ENCODE measurements around the gene MUC5B. TPM values are rescaled to one million over a fixed set of nuclear protein-coding genes. Genes with fewer than 3 reads are reported as not detected.
"Not testable (repeated sequence)": the region's sequence is repeated elsewhere in the genome, so short reads cannot be mapped to it uniquely, and the experiment has no call there.

MUC5B gene
- total and polyA plus RNA-seq, 9 donors: 0.01 to 0.33 (median 0.04) TPM; not detected in 2

DNA sequence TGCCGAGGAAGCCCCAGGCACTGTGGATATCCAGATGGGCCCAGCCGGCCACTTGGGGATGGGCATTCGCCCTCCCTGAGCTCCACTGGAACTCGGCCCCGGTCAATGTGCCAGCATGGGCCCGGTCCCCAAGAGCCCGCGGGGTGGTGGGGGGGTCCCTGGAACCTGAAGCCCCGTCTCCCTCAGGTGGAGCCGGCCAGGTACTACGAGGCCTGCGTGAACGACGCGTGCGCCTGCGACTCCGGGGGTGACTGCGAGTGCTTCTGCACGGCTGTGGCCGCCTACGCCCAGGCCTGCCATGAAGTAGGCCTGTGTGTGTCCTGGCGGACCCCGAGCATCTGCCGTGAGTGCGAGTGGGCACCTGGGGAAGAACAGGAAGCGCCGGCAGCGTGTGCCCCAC is 44.0 kb upstream of the MUC5B start:
- H3K4me1 ChIP-seq (ENCODE audit: control insufficient read depth, insufficient read depth, low read length): no peaks in the 10 kb centered on the region
- H3K4me3 ChIP-seq (ENCODE audit: low read length): no peak overlapping the region
- no peaks in the 10 kb centered on the region for H3K27me3 ChIP-seq (ENCODE audit: control insufficient read depth, insufficient read depth, low read length)
- no peak for DNase-seq
- H3K9me3 ChIP-seq (replicated peaks; ENCODE audit: control insufficient read depth, low read depth, low read length): peaks cover 7% of the 10 kb centered on the region
- no peak overlapping the region for H3K27ac ChIP-seq (ENCODE audit: low read length)
- no peaks in the 10 kb centered on the region for H3K36me3 ChIP-seq (ENCODE audit: control insufficient read depth, insufficient read depth, low read length)
- WGBS (ENCODE audit: insufficient coverage): 83% methylated on average over 29 of the region's 29 CpGs

DNA sequence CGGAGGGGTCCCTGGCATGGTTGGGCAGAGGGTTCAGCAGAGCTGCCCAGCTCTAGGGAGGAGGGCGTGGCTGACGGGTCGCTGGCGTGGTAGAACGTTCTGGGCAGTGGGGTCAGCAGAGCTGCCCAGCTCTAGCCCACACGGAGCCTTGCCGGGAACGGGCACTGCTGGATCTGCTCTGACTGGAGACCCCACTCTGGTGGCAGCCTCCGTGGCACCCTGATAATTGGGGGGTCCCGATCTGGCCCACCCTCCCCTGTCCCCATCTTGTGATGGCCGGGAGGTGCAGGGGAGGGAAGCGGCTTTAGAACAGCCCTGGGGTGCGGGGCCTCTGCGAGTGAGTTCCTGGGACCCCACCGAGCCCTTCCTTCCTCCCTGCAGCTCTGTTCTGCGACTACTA is 43.2 kb upstream of the MUC5B start:
- Histone ChIP-seq H3K27ac (ENCODE audit: low read length) (no peak overlapping the region), H3K4me3 (ENCODE audit: low read length) (no peak overlapping the region), H3K27me3 (ENCODE audit: control insufficient read depth, insufficient read depth, low read length) (no peaks in the 10 kb centered on the region), H3K4me1 (ENCODE audit: control insufficient read depth, insufficient read depth, low read length) (no peaks in the 10 kb centered on the region), H3K9me3 (replicated peaks; ENCODE audit: control insufficient read depth, low read depth, low read length) (peaks cover under 1% of the 10 kb centered on the region), H3K36me3 (ENCODE audit: control insufficient read depth, insufficient read depth, low read length) (no peaks in the 10 kb centered on the region)
- WGBS (ENCODE audit: insufficient coverage): 84% methylated on average over 14 of the region's 17 CpGs
- no peak for DNase-seq

- Histone ChIP-seq H3K4me3 (ENCODE audit: low read length) (no peak overlapping the region), H3K4me1 (ENCODE audit: control insufficient read depth, insufficient read depth, low read length) (no peaks in the 10 kb centered on the region), H3K36me3 (ENCODE audit: control insufficient read depth, insufficient read depth, low read length) (no peaks in the 10 kb centered on the region), H3K9me3 (replicated peaks; ENCODE audit: control insufficient read depth, low read depth, low read length) (no peaks in the 10 kb centered on the region), H3K27ac (ENCODE audit: low read length) (no peak overlapping the region), H3K27me3 (ENCODE audit: control insufficient read depth, insufficient read depth, low read length) (no peaks in the 10 kb centered on the region)
- DNase-seq: no peak
- 73% methylated on average over 13 of the region's 15 CpGs for WGBS (ENCODE audit: insufficient coverage)
These were observed 42.7 kb upstream of the MUC5B start for GRCh38 chr11:1180171-1180570.

GRCh38 chr11:1180947-1181391 is 41.9 kb upstream of the MUC5B start:
- H3K36me3 ChIP-seq (ENCODE audit: control insufficient read depth, insufficient read depth, low read length): no peaks in the 10 kb centered on the region
- H3K27me3 ChIP-seq (ENCODE audit: control insufficient read depth, insufficient read depth, low read length): no peaks in the 10 kb centered on the region
- H3K4me3 ChIP-seq (ENCODE audit: low read length): no peak overlapping the region
- no peak for DNase-seq
- no peak overlapping the region for H3K27ac ChIP-seq (ENCODE audit: low read length)
- peaks cover 2% of the 10 kb centered on the region for H3K9me3 ChIP-seq (replicated peaks; ENCODE audit: control insufficient read depth, low read depth, low read length)
- 86% methylated on average over 20 of the region's 29 CpGs for WGBS (ENCODE audit: insufficient coverage)
- H3K4me1 ChIP-seq (ENCODE audit: control insufficient read depth, insufficient read depth, low read length): no peaks in the 10 kb centered on the region

DNA sequence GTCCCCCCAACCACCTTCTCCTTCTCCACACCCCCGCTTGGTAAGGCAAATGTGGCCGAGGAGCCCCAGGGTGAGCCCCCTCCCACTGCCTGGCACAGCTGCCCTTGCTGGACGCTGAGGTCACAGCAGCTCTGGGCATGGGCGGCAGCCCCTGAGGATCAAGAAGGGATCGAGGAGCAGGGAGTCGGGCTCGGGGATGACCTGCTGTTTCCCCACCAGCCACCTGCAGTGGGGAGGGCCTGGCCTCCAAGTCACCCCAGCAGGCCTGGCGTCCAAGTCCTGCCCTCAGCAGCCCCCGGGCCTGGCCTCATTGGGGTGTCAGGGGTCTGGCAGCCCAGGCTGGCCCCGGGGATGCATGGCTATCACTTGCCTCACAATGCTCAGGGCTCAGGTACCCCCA is 41.4 kb upstream of the MUC5B start:
- Histone ChIP-seq H3K4me1 (ENCODE audit: control insufficient read depth, insufficient read depth, low read length) (no peaks in the 10 kb centered on the region), H3K9me3 (replicated peaks; ENCODE audit: control insufficient read depth, low read depth, low read length) (peaks cover 2% of the 10 kb centered on the region), H3K36me3 (ENCODE audit: control insufficient read depth, insufficient read depth, low read length) (no peaks in the 10 kb centered on the region), H3K4me3 (ENCODE audit: low read length) (no peak overlapping the region), H3K27ac (ENCODE audit: low read length) (no peak overlapping the region), H3K27me3 (ENCODE audit: control insufficient read depth, insufficient read depth, low read length) (no peaks in the 10 kb centered on the region)
- WGBS (ENCODE audit: insufficient coverage): 79% methylated on average over 9 of the region's 10 CpGs
- DNase-seq: no peak

GRCh38 chr11:1181853-1182535 is 40.9 kb upstream of the MUC5B start:
- peaks cover 2% of the 10 kb centered on the region for H3K9me3 ChIP-seq (replicated peaks; ENCODE audit: control insufficient read depth, low read depth, low read length)
- WGBS (ENCODE audit: insufficient coverage): 88% methylated on average over 38 of the region's 41 CpGs
- H3K36me3 ChIP-seq (ENCODE audit: control insufficient read depth, insufficient read depth, low read length): no peaks in the 10 kb centered on the region
- H3K4me3 ChIP-seq (ENCODE audit: low read length): no peak overlapping the region
- no peak for DNase-seq
- H3K27ac ChIP-seq (ENCODE audit: low read length): no peak overlapping the region
- H3K27me3 ChIP-seq (ENCODE audit: control insufficient read depth, insufficient read depth, low read length): no peaks in the 10 kb centered on the region
- no peaks in the 10 kb centered on the region for H3K4me1 ChIP-seq (ENCODE audit: control insufficient read depth, insufficient read depth, low read length)

DNA sequence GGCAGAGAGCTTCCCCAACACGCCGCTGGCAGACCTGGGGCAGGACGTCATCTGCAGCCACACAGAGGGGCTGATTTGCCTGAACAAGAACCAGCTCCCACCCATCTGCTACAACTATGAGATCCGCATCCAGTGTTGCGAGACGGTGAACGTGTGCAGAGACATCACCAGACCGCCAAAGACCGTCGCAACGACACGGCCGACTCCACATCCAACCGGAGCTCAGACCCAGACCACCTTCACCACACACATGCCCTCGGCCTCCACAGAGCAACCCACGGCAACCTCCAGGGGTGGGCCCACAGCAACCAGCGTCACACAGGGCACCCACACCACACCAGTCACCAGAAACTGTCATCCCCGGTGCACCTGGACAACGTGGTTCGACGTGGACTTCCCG is 38.7 kb upstream of the MUC5B start:
- H3K27ac ChIP-seq (ENCODE audit: low read length); H3K36me3 ChIP-seq (ENCODE audit: control insufficient read depth, insufficient read depth, low read length); H3K9me3 ChIP-seq (replicated peaks; ENCODE audit: control insufficient read depth, low read depth, low read length); H3K4me3 ChIP-seq (ENCODE audit: low read length); H3K4me1 ChIP-seq (ENCODE audit: control insufficient read depth, insufficient read depth, low read length); DNase-seq; H3K27me3 ChIP-seq (ENCODE audit: control insufficient read depth, insufficient read depth, low read length): not testable (repeated sequence)
- WGBS (ENCODE audit: insufficient coverage): 80% methylated on average over 1 of the region's 22 CpGs

GRCh38 chr11:1188451-1189130 is 34.3 kb upstream of the MUC5B start:
- H3K27ac ChIP-seq (ENCODE audit: low read length); H3K4me1 ChIP-seq (ENCODE audit: control insufficient read depth, insufficient read depth, low read length); H3K9me3 ChIP-seq (replicated peaks; ENCODE audit: control insufficient read depth, low read depth, low read length); H3K36me3 ChIP-seq (ENCODE audit: control insufficient read depth, insufficient read depth, low read length); H3K27me3 ChIP-seq (ENCODE audit: control insufficient read depth, insufficient read depth, low read length); H3K4me3 ChIP-seq (ENCODE audit: low read length); DNase-seq: not testable (repeated sequence)
- 80% methylated on average over 6 of the region's 15 CpGs for WGBS (ENCODE audit: insufficient coverage)

DNA sequence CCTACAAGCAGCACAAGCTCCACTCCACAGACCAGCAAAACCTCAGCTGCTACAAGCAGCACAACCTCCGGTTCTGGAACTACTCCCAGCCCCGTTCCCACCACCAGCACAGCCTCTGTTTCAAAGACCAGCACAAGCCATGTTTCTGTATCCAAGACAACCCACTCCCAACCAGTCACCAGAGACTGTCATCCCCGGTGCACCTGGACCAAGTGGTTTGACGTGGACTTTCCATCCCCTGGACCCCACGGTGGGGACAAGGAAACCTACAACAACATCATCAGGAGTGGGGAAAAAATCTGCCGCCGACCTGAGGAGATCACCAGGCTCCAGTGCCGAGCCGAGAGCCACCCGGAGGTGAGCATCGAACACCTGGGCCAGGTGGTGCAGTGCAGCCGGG is 33.0 kb upstream of the MUC5B start:
- H3K4me1 ChIP-seq (ENCODE audit: control insufficient read depth, insufficient read depth, low read length); H3K9me3 ChIP-seq (replicated peaks; ENCODE audit: control insufficient read depth, low read depth, low read length); H3K36me3 ChIP-seq (ENCODE audit: control insufficient read depth, insufficient read depth, low read length); H3K4me3 ChIP-seq (ENCODE audit: low read length); DNase-seq; H3K27ac ChIP-seq (ENCODE audit: low read length); H3K27me3 ChIP-seq (ENCODE audit: control insufficient read depth, insufficient read depth, low read length): not testable (repeated sequence)
- no CpG with 5 or more reads among the region's 12 CpGs for WGBS (ENCODE audit: insufficient coverage)

DNA sequence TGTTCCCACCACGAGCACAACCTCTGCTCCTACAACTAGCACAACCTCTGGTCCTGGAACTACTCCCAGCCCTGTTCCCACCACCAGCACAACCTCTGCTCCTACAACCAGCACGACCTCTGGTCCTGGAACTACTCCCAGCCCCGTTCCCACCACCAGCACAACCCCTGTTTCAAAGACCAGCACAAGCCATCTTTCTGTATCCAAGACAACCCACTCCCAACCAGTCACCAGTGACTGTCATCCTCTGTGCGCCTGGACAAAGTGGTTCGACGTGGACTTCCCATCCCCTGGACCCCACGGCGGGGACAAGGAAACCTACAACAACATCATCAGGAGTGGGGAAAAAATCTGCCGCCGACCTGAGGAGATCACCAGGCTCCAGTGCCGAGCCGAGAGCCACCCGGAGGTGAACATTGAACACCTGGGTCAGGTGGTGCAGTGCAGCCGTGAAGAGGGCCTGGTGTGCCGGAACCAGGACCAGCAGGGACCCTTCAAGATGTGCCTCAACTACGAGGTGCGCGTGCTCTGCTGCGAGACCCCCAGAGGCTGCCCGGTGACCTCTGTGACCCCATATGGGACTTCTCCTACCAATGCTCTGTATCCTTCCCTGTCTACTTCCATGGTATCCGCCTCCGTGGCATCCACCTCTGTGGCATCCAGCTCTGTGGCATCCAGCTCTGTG is 30.9 kb upstream of the MUC5B start:
- H3K4me3 ChIP-seq (ENCODE audit: low read length); H3K4me1 ChIP-seq (ENCODE audit: control insufficient read depth, insufficient read depth, low read length); H3K27ac ChIP-seq (ENCODE audit: low read length); DNase-seq; H3K36me3 ChIP-seq (ENCODE audit: control insufficient read depth, insufficient read depth, low read length); H3K9me3 ChIP-seq (replicated peaks; ENCODE audit: control insufficient read depth, low read depth, low read length); H3K27me3 ChIP-seq (ENCODE audit: control insufficient read depth, insufficient read depth, low read length): not testable (repeated sequence)
- 80% methylated on average over 14 of the region's 22 CpGs for WGBS (ENCODE audit: insufficient coverage)

Data from muscle of leg (tissue), 11 donors.